KMS-11 (cell line): Measurements from ENCODE around the gene DSG4.

Experiments
- H2AFZ ChIP-seq: fragments of 200-600 bp; sonication (generic); 2 replicates; pipeline ENCODE4 v1.6.1; 2016; ENCODE audit warnings: antibody characterized with exemption, mixed run types, low read depth
- H3K27ac ChIP-seq: fragments of 200-600 bp; sonication (generic); 2 replicates; pipeline ENCODE4 v1.6.1; 2016; ENCODE audit warnings: mild to moderate bottlenecking, mixed run types
- H3K27me3 ChIP-seq: fragments of 200-600 bp; sonication (generic); 2 replicates; pipeline ENCODE4 v1.6.1; 2017; ENCODE audit warnings: mild to moderate bottlenecking, low read depth, mixed run types, moderate library complexity; ENCODE audit not compliant: insufficient read depth
- H3K36me3 ChIP-seq: fragments of 200-600 bp; sonication (generic); 2 replicates; pipeline ENCODE4 v1.6.1; 2017; ENCODE audit warnings: mild to moderate bottlenecking, mixed run types; ENCODE audit not compliant: insufficient read depth
- H3K4me1 ChIP-seq: fragments of 200-600 bp; sonication (generic); 2 replicates; pipeline ENCODE4 v1.6.1; 2016; ENCODE audit warnings: mild to moderate bottlenecking, low read depth, mixed run types; ENCODE audit not compliant: poor library complexity, severe bottlenecking
- H3K4me2 ChIP-seq: fragments of 200-600 bp; sonication (generic); 2 replicates; pipeline ENCODE4 v1.7.0; 2016; ENCODE audit warnings: mild to moderate bottlenecking, mixed run types
- H3K4me3 ChIP-seq: fragments of 200-600 bp; sonication (generic); IDR thresholded peaks from 2 replicates; pipeline ENCODE4 v1.6.1; 2017; ENCODE audit warnings: low read depth, low read length, mixed read lengths; ENCODE audit not compliant: insufficient read depth
- H3K79me2 ChIP-seq: fragments of 200-600 bp; sonication (generic); 2 replicates; pipeline ENCODE4 v1.6.1; 2016; ENCODE audit warnings: low read depth, mixed run types; ENCODE audit not compliant: insufficient read depth
- H3K9ac ChIP-seq: fragments of 200-600 bp; sonication (generic); 2 replicates; pipeline ENCODE4 v1.6.1; 2016; ENCODE audit warnings: mild to moderate bottlenecking, mixed run types
- H4K20me1 ChIP-seq: fragments of 200-600 bp; sonication (generic); 2 replicates; pipeline ENCODE4 v1.6.1; 2016; ENCODE audit warnings: mild to moderate bottlenecking, mixed run types; ENCODE audit not compliant: insufficient read depth
- TF ChIP-seq, protein P1 (sequence below): fragments of 200-600 bp; sonication (generic); conservative IDR thresholded peaks from 2 replicates; pipeline ENCODE4 v1.6.1; 2017; ENCODE audit warnings: low read depth, mild to moderate bottlenecking, antibody characterized with exemption, low read length, moderate library complexity, mixed read lengths

DSG4 gene

DNA sequence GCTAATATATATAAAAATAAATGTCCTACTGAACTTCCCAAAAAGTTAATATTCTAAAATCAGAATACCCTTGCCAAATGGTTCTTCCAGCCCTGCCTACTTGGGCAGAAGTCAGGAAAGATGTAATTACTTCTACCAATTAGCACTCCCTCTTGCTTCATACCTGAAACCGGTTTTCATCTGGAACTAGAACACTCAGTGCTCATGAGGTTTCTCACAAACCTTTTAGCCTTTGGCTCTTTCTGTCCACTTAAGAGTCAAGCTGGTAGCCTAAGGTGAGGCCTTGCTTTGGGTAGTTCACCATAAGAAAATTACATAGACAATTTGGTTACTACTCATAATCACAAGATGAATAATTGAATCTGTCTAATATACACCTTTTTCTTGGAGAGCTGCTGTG is 75.0 kb downstream of the DSG4 start:
- TF ChIP-seq, protein P1, sequence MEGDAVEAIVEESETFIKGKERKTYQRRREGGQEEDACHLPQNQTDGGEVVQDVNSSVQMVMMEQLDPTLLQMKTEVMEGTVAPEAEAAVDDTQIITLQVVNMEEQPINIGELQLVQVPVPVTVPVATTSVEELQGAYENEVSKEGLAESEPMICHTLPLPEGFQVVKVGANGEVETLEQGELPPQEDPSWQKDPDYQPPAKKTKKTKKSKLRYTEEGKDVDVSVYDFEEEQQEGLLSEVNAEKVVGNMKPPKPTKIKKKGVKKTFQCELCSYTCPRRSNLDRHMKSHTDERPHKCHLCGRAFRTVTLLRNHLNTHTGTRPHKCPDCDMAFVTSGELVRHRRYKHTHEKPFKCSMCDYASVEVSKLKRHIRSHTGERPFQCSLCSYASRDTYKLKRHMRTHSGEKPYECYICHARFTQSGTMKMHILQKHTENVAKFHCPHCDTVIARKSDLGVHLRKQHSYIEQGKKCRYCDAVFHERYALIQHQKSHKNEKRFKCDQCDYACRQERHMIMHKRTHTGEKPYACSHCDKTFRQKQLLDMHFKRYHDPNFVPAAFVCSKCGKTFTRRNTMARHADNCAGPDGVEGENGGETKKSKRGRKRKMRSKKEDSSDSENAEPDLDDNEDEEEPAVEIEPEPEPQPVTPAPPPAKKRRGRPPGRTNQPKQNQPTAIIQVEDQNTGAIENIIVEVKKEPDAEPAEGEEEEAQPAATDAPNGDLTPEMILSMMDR, result no peak
- H3K4me3 ChIP-seq, result no peak overlapping the region
- H3K9ac ChIP-seq, result no peak overlapping the region
- no peak overlapping the region for H3K4me2 ChIP-seq
- H3K79me2 ChIP-seq, result no peaks in the 10 kb centered on the region
- no peaks in the 10 kb centered on the region for H4K20me1 ChIP-seq
- H3K27me3 ChIP-seq, result no peaks in the 10 kb centered on the region
- no peaks in the 10 kb centered on the region for H3K36me3 ChIP-seq
- H3K27ac ChIP-seq, result no peak overlapping the region
- no peaks in the 10 kb centered on the region for H3K4me1 ChIP-seq
- no peak overlapping the region for H2AFZ ChIP-seq

DNA sequence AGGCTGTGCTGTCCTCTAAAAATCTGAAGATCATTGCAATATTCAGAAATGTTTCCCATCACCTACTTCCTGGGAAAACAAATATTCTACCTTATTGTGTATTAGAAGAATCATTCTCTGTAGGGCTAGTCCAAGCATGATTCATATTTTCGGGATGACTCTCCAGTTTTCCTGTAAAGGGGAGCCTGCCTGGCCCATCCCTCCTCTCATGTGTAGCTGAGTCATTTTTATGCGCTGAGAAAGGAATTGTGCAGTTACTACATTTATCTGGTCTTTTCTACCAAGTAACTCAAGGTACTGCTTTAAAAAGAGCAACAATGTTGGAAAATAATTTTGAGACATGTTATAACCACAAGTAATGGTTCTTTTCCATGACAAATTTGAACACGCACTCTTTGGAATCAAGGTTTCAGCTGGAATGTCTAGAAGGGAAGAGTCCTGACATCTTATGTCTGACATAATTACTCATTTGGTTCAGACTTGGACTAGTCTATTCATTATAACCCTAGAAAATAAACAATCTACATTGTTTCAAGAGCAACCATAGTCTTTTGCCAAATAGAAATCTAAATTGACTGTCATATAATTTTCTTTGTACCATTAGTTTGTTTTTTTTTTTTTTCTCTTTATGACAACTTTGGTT is 77.6 kb downstream of the DSG4 start:
- no peak overlapping the region for H3K4me3 ChIP-seq
- no peaks in the 10 kb centered on the region for H3K27me3 ChIP-seq
- no peaks in the 10 kb centered on the region for H3K79me2 ChIP-seq
- H4K20me1 ChIP-seq, result no peaks in the 10 kb centered on the region
- H3K36me3 ChIP-seq, result no peaks in the 10 kb centered on the region
- no peaks in the 10 kb centered on the region for H3K4me1 ChIP-seq
- H3K27ac ChIP-seq, result no peak overlapping the region
- no peak overlapping the region for H2AFZ ChIP-seq
- TF ChIP-seq, protein P1, result no peak
- no peak overlapping the region for H3K4me2 ChIP-seq
- H3K9ac ChIP-seq, result no peak overlapping the region
